Neural progenitor cell (in vitro differentiated cells): Measurements from ENCODE around the gene DAAM2.

Experiments
- EZH2 ChIP-seq: fragments of 200-600 bp; sonication (generic); IDR thresholded peaks from 2 replicates; pipeline ENCODE4 v1.6.1; 2017; ENCODE audit warnings: antibody characterized with exemption, mild to moderate bottlenecking, moderate library complexity
- TF ChIP-seq, protein P1 (sequence below): fragments of 200-600 bp; sonication (generic); IDR thresholded peaks from 2 replicates; pipeline ENCODE4 v1.5.1; 2017; ENCODE audit warnings: antibody characterized with exemption, mild to moderate bottlenecking

GRCh38 chr6:39787322-39787721 is 4.9 kb upstream of the DAAM2 start:
- TF ChIP-seq, protein P1, sequence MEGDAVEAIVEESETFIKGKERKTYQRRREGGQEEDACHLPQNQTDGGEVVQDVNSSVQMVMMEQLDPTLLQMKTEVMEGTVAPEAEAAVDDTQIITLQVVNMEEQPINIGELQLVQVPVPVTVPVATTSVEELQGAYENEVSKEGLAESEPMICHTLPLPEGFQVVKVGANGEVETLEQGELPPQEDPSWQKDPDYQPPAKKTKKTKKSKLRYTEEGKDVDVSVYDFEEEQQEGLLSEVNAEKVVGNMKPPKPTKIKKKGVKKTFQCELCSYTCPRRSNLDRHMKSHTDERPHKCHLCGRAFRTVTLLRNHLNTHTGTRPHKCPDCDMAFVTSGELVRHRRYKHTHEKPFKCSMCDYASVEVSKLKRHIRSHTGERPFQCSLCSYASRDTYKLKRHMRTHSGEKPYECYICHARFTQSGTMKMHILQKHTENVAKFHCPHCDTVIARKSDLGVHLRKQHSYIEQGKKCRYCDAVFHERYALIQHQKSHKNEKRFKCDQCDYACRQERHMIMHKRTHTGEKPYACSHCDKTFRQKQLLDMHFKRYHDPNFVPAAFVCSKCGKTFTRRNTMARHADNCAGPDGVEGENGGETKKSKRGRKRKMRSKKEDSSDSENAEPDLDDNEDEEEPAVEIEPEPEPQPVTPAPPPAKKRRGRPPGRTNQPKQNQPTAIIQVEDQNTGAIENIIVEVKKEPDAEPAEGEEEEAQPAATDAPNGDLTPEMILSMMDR = no peak
- no peak for TF ChIP-seq EZH2
